ENCODE measurements around the gene ARMC9. TPM values are rescaled to one million over a fixed set of nuclear protein-coding genes. Genes with fewer than 3 reads are reported as not detected.

The ARMC9 gene
- total and polyA plus RNA-seq, 2 of the 13 experiments (the other 11 are each of a cell fraction or from before 2014, with no cell fraction given), result 9.1 to 12.8 TPM

DNA sequence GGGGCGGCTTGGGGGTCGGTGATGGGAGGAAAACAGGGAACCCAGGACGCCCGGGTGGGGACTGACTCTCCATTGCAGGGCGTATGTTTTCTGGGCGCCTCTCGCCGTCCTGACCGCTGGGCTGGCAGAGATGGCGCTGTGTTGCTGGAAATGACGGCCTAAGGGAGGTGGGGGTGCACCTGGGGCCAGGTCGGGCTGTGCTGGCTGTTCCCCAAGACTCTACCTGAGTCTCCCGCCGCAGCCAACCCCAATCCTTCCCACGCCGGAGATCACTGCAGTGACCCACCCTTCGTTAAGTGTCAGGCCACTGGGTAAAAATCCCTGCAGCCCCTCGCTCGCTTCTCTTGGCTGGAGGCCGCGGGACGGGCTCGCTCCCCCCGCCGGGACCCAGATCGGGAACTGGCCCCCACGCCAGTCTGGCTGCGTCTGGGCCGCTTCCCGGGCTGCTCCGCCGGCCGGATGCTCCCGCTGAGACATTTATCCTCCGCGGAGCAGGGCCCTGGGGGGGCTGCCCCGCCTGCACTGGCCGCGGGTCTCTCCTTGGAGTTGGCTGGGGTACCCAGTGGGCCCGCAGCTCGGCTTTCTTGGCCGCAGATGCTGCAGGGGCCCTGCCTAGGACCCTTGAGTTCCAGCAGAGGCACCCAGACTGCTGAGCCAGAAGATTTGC lies 7.8 kb upstream of the ARMC9 start (continued):
- TF ChIP-seq NKX3-1 (CRISPR knock-in tag; IDR thresholded peaks at IDR 0.05), result peak; percentile 62; the same call in 1 of the 2 replicates
- 0 out of 2 replicates have a peak, but pooled peaks have one; percentile 60 for TF ChIP-seq PCBP1 (IDR thresholded peaks at IDR 0.05; ENCODE audit: borderline replicate concordance, low read depth, low read length)
- TF ChIP-seq, protein P1, sequence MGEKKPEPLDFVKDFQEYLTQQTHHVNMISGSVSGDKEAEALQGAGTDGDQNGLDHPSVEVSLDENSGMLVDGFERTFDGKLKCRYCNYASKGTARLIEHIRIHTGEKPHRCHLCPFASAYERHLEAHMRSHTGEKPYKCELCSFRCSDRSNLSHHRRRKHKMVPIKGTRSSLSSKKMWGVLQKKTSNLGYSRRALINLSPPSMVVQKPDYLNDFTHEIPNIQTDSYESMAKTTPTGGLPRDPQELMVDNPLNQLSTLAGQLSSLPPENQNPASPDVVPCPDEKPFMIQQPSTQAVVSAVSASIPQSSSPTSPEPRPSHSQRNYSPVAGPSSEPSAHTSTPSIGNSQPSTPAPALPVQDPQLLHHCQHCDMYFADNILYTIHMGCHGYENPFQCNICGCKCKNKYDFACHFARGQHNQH (CRISPR knock-in tag; IDR thresholded peaks at IDR 0.05), result no peak
- TF ChIP-seq, protein P2, sequence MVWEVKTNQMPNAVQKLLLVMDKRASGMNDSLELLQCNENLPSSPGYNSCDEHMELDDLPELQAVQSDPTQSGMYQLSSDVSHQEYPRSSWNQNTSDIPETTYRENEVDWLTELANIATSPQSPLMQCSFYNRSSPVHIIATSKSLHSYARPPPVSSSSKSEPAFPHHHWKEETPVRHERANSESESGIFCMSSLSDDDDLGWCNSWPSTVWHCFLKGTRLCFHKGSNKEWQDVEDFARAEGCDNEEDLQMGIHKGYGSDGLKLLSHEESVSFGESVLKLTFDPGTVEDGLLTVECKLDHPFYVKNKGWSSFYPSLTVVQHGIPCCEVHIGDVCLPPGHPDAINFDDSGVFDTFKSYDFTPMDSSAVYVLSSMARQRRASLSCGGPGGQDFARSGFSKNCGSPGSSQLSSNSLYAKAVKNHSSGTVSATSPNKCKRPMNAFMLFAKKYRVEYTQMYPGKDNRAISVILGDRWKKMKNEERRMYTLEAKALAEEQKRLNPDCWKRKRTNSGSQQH (CRISPR knock-in tag; IDR thresholded peaks at IDR 0.05; ENCODE audit: low read depth), result no peak; the same call in 1 of the 2 replicates
- no peak for TF ChIP-seq NR2F6 (IDR thresholded peaks at IDR 0.05)
- no peak; the same call in 1 of the 2 replicates for TF ChIP-seq NR2F6 (CRISPR knock-in tag; IDR thresholded peaks at IDR 0.05)
- TF ChIP-seq ZNF484 (CRISPR knock-in tag; IDR thresholded peaks at IDR 0.05; ENCODE audit: borderline replicate concordance, low read depth), result no peak
- peak; percentile 44 for TF ChIP-seq SPEN (CRISPR knock-in tag; IDR thresholded peaks at IDR 0.05; ENCODE audit: low read depth)
- TF ChIP-seq ZNF556 (CRISPR knock-in tag; IDR thresholded peaks at IDR 0.05; ENCODE audit: borderline replicate concordance), result no peak
- TF ChIP-seq, protein P3, sequence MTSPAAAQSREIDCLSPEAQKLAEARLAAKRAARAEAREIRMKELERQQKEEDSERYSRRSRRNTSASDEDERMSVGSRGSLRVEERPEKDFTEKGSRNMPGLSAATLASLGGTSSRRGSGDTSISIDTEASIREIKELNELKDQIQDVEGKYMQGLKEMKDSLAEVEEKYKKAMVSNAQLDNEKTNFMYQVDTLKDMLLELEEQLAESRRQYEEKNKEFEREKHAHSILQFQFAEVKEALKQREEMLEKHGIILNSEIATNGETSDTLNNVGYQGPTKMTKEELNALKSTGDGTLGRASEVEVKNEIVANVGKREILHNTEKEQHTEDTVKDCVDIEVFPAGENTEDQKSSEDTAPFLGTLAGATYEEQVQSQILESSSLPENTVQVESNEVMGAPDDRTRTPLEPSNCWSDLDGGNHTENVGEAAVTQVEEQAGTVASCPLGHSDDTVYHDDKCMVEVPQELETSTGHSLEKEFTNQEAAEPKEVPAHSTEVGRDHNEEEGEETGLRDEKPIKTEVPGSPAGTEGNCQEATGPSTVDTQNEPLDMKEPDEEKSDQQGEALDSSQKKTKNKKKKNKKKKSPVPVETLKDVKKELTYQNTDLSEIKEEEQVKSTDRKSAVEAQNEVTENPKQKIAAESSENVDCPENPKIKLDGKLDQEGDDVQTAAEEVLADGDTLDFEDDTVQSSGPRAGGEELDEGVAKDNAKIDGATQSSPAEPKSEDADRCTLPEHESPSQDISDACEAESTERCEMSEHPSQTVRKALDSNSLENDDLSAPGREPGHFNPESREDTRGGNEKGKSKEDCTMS (CRISPR knock-in tag; conservative IDR thresholded peaks at IDR 0.05), result no peak
- TF ChIP-seq MAZ (IDR thresholded peaks at IDR 0.05; ENCODE audit: borderline replicate concordance, low read depth, low read length), result no peak
- peak; percentile 27; the same call in 1 of the 2 replicates for TF ChIP-seq MAZ (CRISPR knock-in tag; IDR thresholded peaks at IDR 0.05; ENCODE audit: low read depth)
- peak; percentile 43 for TF ChIP-seq YY1 (IDR thresholded peaks at IDR 0.05; ENCODE audit: insufficient read depth, insufficient replicate concordance, low read depth, low read length)
- TF ChIP-seq, protein P4, sequence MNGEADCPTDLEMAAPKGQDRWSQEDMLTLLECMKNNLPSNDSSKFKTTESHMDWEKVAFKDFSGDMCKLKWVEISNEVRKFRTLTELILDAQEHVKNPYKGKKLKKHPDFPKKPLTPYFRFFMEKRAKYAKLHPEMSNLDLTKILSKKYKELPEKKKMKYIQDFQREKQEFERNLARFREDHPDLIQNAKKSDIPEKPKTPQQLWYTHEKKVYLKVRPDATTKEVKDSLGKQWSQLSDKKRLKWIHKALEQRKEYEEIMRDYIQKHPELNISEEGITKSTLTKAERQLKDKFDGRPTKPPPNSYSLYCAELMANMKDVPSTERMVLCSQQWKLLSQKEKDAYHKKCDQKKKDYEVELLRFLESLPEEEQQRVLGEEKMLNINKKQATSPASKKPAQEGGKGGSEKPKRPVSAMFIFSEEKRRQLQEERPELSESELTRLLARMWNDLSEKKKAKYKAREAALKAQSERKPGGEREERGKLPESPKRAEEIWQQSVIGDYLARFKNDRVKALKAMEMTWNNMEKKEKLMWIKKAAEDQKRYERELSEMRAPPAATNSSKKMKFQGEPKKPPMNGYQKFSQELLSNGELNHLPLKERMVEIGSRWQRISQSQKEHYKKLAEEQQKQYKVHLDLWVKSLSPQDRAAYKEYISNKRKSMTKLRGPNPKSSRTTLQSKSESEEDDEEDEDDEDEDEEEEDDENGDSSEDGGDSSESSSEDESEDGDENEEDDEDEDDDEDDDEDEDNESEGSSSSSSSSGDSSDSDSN (CRISPR knock-in tag; IDR thresholded peaks at IDR 0.05), result peak; percentile 67
- TF ChIP-seq, protein P5, sequence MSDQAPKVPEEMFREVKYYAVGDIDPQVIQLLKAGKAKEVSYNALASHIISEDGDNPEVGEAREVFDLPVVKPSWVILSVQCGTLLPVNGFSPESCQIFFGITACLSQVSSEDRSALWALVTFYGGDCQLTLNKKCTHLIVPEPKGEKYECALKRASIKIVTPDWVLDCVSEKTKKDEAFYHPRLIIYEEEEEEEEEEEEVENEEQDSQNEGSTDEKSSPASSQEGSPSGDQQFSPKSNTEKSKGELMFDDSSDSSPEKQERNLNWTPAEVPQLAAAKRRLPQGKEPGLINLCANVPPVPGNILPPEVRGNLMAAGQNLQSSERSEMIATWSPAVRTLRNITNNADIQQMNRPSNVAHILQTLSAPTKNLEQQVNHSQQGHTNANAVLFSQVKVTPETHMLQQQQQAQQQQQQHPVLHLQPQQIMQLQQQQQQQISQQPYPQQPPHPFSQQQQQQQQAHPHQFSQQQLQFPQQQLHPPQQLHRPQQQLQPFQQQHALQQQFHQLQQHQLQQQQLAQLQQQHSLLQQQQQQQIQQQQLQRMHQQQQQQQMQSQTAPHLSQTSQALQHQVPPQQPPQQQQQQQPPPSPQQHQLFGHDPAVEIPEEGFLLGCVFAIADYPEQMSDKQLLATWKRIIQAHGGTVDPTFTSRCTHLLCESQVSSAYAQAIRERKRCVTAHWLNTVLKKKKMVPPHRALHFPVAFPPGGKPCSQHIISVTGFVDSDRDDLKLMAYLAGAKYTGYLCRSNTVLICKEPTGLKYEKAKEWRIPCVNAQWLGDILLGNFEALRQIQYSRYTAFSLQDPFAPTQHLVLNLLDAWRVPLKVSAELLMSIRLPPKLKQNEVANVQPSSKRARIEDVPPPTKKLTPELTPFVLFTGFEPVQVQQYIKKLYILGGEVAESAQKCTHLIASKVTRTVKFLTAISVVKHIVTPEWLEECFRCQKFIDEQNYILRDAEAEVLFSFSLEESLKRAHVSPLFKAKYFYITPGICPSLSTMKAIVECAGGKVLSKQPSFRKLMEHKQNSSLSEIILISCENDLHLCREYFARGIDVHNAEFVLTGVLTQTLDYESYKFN (CRISPR knock-in tag; conservative IDR thresholded peaks at IDR 0.05), result no peak
- TF ChIP-seq FOXJ3 (CRISPR knock-in tag; IDR thresholded peaks at IDR 0.05; ENCODE audit: borderline replicate concordance), result no peak
- no peak for TF ChIP-seq ZNF296 (CRISPR knock-in tag; conservative IDR thresholded peaks at IDR 0.05)
- TF ChIP-seq ZNF160 (CRISPR knock-in tag; IDR thresholded peaks at IDR 0.05), result no peak

Data from HepG2 (cell line).